Measurements from ENCODE around the gene ADAMTS6.

The ADAMTS6 gene

GRCh38 chr5:65279603-65280002 is 202.1 kb downstream of the ADAMTS6 start:
- no peak for DNase-seq

GRCh38 chr5:65276178-65276890 is 205.4 kb downstream of the ADAMTS6 start:
- DNase-seq: no peak

- no peak for DNase-seq
Measured at GRCh38 chr5:65271906-65272305, 209.8 kb downstream of the ADAMTS6 start.

- no peak for DNase-seq
Measured at GRCh38 chr5:65268525-65268924, 213.2 kb downstream of the ADAMTS6 start.

- DNase-seq: no peak
Measured at GRCh38 chr5:65264420-65264819, 217.3 kb downstream of the ADAMTS6 start.

- DNase-seq: no peak
Measured at GRCh38 chr5:65263321-65263720, 218.4 kb downstream of the ADAMTS6 start.

- DNase-seq: peak; percentile 16
Measured at GRCh38 chr5:65262649-65263059, 219.1 kb downstream of the ADAMTS6 start.

GRCh38 chr5:65262096-65262495 is 219.6 kb downstream of the ADAMTS6 start:
- DNase-seq: no peak

GRCh38 chr5:65261499-65261898 is 220.2 kb downstream of the ADAMTS6 start:
- DNase-seq: no peak

- DNase-seq: no peak
Measured at GRCh38 chr5:65255294-65255693, 226.4 kb downstream of the ADAMTS6 start.

GRCh38 chr5:65252977-65253376 is 228.7 kb downstream of the ADAMTS6 start:
- no peak for DNase-seq

- DNase-seq: no peak
Measured at GRCh38 chr5:65248896-65249295, 232.8 kb downstream of the ADAMTS6 start.

- no peak for DNase-seq
Measured at GRCh38 chr5:65247594-65247993, 234.1 kb downstream of the ADAMTS6 start.

- DNase-seq: no peak
Measured at GRCh38 chr5:65246741-65247140, 235.0 kb downstream of the ADAMTS6 start.

- no peak for DNase-seq
Measured at GRCh38 chr5:65244031-65244430, 237.7 kb downstream of the ADAMTS6 start.

- no peak for DNase-seq
Measured at GRCh38 chr5:65243161-65243560, 238.6 kb downstream of the ADAMTS6 start.

- DNase-seq: no peak
Measured at GRCh38 chr5:65229841-65230240, 251.9 kb downstream of the ADAMTS6 start.

GRCh38 chr5:65213921-65214525 is 267.7 kb downstream of the ADAMTS6 start:
- no peak for DNase-seq

GRCh38 chr5:65209341-65209740 is 272.4 kb downstream of the ADAMTS6 start:
- DNase-seq: no peak

- no peak for DNase-seq
Measured at GRCh38 chr5:65204966-65205365, 276.8 kb downstream of the ADAMTS6 start.

- no peak for DNase-seq
Measured at GRCh38 chr5:65203746-65204145, 278.0 kb downstream of the ADAMTS6 start.

GRCh38 chr5:65199993-65200675 is 281.6 kb downstream of the ADAMTS6 start:
- DNase-seq: no peak

- DNase-seq: peak; percentile 15
Measured at GRCh38 chr5:65198456-65199120, 283.1 kb downstream of the ADAMTS6 start.
